PC-9 (cell line): Measurements from ENCODE around the gene FAM241A.

ENCODE experiments used
- EZH2 ChIP-seq: fragments of 200-600 bp; sonication (generic); IDR thresholded peaks from 2 replicates; pipeline ENCODE4 v1.8.0; 2017; ENCODE audit warnings: antibody characterized with exemption, low read depth
- TF ChIP-seq, protein P1 (sequence below): fragments of 200-600 bp; sonication (generic); conservative IDR thresholded peaks from 2 replicates; pipeline ENCODE4 v1.6.1; 2017; ENCODE audit warnings: mixed run types, antibody characterized with exemption, mild to moderate bottlenecking, moderate library complexity

DNA sequence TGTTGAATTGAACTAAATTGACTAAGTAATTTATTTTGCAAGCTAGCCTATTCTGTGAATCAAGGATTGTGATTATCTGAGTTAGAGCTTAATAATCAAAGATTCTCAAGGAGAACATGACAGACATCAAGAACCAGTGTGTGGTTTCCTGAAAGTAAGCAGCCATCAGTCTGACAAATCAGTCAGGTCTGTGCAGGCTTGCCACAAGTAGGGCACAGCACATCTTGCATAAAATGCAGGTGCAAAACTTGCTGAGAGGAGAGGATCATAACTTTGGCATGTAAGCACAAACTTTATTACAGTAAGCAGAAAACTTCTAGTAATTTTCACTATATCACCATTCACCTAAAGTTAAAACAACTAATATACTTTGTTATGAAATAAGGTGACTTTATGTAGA lies 22.5 kb downstream of the FAM241A start:
- TF ChIP-seq, protein P1, sequence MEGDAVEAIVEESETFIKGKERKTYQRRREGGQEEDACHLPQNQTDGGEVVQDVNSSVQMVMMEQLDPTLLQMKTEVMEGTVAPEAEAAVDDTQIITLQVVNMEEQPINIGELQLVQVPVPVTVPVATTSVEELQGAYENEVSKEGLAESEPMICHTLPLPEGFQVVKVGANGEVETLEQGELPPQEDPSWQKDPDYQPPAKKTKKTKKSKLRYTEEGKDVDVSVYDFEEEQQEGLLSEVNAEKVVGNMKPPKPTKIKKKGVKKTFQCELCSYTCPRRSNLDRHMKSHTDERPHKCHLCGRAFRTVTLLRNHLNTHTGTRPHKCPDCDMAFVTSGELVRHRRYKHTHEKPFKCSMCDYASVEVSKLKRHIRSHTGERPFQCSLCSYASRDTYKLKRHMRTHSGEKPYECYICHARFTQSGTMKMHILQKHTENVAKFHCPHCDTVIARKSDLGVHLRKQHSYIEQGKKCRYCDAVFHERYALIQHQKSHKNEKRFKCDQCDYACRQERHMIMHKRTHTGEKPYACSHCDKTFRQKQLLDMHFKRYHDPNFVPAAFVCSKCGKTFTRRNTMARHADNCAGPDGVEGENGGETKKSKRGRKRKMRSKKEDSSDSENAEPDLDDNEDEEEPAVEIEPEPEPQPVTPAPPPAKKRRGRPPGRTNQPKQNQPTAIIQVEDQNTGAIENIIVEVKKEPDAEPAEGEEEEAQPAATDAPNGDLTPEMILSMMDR = no peak
- no peak for TF ChIP-seq EZH2
